SK-N-SH (cell line): ENCODE data around the gene RELT.

ENCODE experiments used
- EP300 ChIP-seq, 2 experiments: IDR thresholded peaks; 2 replicates each; pipeline versions ENCODE4 v1.4.0 to v1.6.1; 2012; ENCODE audit warnings: borderline replicate concordance in 1 of 2, low read depth in 1 of 2, low read length in 1 of 2
- MEF2A ChIP-seq: IDR thresholded peaks from 2 replicates; pipeline ENCODE4 v1.4.0; 2012; ENCODE audit warnings: low read depth, borderline replicate concordance
- POLR2AphosphoS5 ChIP-seq: IDR thresholded peaks from 2 replicates; pipeline ENCODE4 v1.6.1; 2012; ENCODE audit warnings: low read depth, low read length
- TAF1 ChIP-seq: IDR thresholded peaks from 2 replicates; pipeline ENCODE4 v1.6.1; 2012; ENCODE audit warnings: low read depth, mild to moderate bottlenecking, low read length, moderate library complexity, borderline replicate concordance
- YY1 ChIP-seq: IDR thresholded peaks from 2 replicates; pipeline ENCODE4 v1.4.0; 2012; ENCODE audit warnings: low read depth, mild to moderate bottlenecking
- TF ChIP-seq, protein P1 (sequence below): fragments of 200-600 bp; sonication (generic); IDR thresholded peaks from 2 replicates; pipeline ENCODE4 v1.6.1; 2017; ENCODE audit warnings: antibody characterized with exemption, mild to moderate bottlenecking, moderate library complexity

DNA sequence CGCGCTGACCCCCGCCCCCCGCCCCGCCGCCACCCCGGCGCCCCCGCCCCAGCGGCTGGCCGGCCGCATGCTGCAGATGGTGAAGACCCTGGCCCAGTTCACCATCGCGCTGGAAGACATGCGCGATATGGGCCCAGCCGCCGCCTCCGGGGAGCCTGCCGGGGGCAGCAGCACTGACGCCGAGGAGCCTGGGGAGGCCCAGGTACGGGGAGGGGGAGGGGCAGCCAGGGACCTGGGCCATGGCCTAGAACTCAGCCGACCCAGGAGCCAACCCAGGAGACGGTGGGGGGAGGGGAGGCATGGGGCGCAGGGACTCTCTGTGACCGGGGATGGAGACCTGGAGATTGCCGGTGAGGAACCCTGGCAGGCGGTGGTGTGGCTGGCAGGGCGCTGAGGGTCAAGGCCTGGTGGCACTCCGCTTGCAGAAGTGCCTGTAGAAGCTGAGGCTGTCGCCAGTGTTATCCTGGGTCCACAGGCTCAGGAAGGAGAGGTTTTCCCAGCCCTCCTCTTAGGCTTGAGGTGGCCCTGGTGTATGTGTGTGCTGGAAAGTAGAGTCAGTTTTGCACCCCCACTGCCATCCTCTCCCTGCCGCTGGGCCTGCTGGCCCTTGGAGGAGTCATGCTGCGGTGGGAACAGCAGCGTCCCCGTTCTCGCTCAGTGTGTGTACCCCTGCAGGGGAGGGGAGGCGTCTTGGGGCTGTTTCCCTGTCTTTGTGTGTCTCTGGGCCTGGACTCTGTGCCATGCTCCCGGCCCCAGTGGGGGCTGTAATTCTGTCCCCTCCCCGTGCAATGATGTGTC, 32.9 kb upstream of the RELT start:
- TF ChIP-seq, protein P1, sequence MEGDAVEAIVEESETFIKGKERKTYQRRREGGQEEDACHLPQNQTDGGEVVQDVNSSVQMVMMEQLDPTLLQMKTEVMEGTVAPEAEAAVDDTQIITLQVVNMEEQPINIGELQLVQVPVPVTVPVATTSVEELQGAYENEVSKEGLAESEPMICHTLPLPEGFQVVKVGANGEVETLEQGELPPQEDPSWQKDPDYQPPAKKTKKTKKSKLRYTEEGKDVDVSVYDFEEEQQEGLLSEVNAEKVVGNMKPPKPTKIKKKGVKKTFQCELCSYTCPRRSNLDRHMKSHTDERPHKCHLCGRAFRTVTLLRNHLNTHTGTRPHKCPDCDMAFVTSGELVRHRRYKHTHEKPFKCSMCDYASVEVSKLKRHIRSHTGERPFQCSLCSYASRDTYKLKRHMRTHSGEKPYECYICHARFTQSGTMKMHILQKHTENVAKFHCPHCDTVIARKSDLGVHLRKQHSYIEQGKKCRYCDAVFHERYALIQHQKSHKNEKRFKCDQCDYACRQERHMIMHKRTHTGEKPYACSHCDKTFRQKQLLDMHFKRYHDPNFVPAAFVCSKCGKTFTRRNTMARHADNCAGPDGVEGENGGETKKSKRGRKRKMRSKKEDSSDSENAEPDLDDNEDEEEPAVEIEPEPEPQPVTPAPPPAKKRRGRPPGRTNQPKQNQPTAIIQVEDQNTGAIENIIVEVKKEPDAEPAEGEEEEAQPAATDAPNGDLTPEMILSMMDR: no peak
- no peak for TF ChIP-seq POLR2AphosphoS5
- TF ChIP-seq TAF1: no peak
- no peak for TF ChIP-seq EP300 (IDR thresholded peaks at IDR 0.05; ENCODE audit: borderline replicate concordance in 1 of 2, low read depth in 1 of 2, low read length in 1 of 2)
- TF ChIP-seq YY1: no peak
- TF ChIP-seq MEF2A: no peak
